Measurements from ENCODE around the gene LEMD3.

The LEMD3 gene

DNA sequence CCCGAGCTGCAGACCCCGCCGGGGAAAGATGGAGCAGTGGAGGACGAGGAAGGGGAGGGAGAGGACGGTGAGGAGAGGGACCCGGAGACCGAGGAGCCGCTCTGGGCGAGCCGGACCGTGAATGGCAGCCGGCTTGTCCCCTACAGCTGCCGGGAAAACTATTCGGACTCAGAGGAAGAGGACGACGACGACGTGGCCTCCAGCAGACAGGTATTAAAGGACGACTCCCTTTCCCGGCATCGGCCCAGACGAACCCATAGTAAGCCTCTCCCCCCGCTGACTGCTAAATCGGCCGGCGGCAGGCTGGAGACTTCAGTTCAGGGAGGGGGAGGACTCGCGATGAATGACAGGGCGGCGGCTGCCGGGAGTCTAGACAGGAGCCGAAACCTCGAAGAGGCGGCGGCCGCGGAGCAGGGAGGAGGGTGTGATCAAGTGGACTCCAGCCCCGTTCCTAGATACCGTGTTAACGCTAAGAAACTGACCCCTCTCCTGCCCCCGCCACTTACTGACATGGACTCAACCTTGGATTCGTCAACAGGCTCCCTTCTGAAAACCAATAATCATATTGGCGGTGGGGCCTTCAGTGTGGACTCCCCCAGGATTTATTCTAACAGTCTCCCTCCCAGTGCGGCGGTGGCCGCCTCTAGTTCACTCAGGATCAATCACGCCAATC is 962 bp downstream of the LEMD3 start:
- DNase-seq: peak; percentile 80

DNA sequence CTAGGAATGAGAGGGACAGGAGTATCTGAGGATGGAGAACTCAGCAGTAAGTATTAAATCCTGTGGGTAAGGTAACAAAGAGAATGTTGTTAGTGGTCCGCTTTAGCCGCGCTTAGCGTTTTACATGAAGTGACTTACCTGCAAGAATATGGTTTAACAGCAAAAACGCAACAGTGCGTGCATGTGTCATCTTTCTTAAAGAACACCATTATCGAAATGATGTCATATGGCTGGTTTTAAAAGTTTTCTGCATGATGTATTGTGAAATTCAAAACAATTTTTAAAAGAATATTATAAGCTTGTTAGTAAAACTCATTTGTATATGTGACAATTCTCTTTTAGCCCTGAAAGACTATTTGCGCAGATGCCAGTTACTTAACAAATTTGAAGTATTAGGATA is 1.7 kb downstream of the LEMD3 start:
- DNase-seq: no peak

DNA sequence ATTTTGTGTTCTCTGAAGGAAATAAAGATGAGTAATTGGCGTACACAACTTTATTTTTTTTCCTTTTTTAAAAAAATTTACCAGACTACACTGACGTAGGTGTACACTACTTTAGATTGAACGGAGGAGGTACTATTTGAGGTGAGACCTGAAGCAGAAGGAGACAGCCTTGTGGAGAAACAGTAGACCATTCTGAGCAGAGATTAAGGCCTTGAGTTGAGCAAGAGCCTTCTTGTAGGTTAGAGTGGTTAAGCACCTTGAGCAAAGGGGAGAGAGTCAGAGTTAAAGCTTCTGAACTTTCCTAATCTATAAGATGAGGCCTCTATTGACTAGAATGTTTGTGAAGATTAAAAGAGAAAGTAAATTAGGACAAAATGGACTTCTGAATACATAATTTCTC is 2.5 kb downstream of the LEMD3 start:
- DNase-seq: no peak

DNA sequence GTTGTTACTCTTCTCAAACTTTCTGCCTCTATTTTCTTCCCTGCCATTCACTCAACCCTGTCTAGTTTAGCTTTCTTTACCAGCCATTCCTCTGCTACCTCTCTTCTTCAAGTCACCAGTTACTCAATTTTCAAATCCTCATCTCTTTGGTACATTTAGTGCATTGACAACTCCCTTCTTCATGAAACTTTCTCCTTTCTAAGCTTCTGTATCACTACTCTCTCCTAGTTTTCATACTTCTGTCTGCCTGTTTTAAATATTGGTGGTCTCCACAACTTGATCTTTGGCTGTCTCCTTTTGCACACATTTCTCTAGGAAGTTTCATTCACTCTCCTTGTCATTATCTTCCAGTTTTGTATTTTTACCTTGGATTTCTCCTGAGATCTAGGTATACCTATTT is 6.0 kb downstream of the LEMD3 start:
- no peak for DNase-seq

DNA sequence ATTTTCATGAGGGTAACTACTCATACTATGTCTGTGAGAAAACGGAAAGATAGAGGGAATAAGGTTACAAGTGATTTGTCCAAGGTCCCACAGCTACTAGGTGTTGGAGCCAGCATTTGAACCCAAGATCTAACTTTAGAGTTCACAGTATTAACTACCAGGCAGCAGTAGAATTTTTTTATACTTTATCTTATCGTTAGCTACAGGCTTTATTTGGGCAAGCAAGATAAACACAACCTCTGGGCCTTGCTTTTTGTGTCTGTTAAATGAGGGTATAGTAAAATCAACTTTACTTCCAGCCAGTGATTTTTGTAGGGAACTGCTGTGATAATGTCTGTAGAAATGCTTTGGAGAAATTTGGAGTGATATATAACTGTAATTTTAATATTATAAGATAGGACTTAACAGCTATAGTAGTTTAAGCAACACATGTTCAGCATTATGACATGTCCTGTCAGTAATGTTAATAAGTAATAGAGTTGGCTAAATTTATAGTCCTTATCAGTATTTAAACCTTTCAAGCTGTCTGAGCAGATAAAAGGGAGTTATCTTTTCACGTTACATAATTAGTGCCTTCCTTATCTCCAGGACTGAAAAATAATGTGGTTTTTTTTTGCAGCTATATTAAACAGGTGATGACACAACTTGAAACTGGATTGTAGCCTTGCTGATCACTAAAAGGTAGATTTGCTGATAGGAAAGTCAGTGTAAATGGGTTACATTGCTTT is 12.8 kb downstream of the LEMD3 start:
- no peak for DNase-seq

- DNase-seq: no peak
Measured at GRCh38 chr12:65184176-65184857, 14.9 kb downstream of the LEMD3 start.

DNA sequence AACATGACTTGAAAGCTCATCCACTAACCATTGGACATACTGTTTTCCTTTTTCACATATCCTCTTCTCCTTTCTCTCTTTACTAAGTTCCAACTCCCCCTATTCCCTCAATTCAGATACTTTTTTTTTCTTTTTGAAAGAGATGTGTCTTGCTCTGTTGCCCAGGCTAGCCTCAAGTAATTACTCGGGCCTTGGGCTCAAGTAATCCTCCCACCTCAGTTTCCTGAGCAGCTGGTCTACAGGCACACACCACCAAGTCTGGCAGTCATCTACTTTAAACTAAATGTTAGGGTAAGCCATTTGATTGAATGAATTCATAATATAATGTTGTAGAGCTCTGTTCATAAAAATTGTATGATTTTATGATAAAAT is 15.5 kb downstream of the LEMD3 start:
- no peak for DNase-seq

DNA sequence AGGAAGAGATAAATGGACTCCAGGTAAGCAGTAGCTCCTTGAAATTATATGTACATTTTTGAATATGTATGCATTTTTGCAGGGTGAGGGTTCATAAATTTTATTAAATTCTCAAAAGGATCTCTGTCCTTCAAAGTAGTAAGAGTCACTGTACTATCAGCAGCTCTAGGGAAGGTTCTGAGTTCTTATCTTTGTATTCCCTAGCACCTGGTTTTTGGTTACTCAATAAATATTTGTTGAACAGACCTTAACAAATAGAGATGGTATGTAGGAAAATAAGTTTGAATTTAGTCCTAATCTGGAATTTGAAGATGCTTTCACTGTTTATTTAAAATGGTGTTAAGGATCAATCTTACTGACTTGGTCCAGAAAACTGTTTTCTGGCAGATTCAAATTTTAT is 18.3 kb downstream of the LEMD3 start:
- DNase-seq: no peak

GRCh38 chr12:65188179-65188701 is 18.9 kb downstream of the LEMD3 start:
- no peak for DNase-seq

- DNase-seq: no peak
Measured at GRCh38 chr12:65189028-65189718, 19.8 kb downstream of the LEMD3 start.

DNA sequence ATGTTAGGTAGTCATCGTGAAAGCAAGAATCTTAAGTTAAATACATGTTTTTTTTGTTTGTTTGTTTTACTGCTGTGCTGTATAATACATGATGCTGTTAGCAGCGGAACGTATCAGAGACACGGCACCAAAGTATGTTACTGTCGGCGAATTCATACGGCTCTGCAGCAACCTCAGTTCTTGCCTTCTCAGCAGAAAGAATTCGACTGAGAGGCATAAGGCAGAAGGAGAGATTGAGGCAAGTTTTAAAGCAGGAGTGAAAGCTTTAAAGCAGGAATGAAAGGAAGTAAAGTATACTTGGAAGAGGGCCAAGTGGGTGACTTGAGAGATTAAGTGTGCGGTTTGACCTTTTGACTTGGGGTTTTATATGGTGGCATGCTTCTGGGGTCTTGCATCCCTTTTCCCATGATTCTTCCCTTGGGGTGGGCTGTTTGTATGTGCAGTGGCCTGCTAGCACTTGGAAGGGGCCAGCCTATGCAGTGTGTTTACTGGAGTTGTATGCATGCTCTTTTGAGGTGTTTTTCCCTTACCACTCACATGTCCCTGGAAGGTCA is 23.7 kb downstream of the LEMD3 start:
- no peak for DNase-seq

DNA sequence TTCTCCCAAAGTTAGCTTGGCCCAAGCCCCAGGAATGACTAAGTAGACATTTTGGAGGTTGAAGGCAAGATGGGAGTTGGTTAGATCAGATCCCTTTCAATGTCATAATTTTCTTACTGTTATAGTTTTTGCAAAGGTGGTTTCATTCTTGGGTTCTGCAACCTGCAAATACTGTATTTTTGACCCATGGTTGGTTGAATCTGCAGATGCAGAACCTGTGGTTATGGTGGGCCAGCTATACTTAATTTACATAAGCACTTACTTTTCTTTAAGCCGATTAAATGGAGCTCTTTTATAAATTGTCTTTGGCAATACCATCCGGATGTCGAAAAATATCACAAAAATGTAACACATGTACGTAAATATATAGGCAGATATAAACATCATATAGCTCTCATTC is 25.6 kb downstream of the LEMD3 start:
- no peak for DNase-seq

GRCh38 chr12:65195387-65196055 is 26.1 kb downstream of the LEMD3 start:
- no peak for DNase-seq

DNA sequence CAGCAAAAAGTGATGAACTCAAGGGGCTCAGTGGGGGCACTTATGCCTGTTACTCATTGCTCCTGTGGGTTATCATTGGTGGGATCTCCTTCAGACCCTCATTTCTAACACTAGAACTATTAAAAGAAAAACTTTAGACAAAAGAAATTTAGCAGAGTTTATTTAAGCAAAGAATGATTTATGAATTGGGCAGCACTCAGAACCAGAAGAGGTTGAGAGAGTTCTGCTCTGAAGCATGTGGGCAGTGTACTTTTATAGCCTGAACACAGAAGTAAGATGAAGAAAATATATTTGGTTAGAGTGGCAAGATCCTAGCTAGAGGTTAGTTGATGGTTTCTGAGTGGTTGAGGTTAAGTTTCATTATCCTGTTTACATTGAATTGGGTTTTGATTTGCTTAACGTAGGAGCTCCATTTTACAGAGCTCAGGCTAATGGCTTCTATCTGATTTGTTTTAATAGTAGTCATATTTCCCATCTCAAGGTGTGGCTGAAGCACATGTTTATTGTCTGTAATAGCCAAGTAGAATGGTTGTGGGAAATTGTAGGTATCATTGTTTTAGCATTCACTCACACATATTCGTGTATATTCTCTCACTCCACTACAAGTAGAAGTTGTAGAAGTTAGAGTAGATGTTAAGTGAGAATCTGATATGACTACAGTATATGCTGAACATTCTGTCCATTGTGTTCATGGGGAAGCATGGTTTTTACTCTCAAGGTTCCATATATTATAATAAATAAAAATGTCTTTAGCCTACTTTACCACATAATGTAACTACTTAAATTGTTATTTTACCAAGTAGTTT is 27.6 kb downstream of the LEMD3 start:
- no peak for DNase-seq

GRCh38 chr12:65199604-65200003 is 30.2 kb downstream of the LEMD3 start:
- DNase-seq: no peak

DNA sequence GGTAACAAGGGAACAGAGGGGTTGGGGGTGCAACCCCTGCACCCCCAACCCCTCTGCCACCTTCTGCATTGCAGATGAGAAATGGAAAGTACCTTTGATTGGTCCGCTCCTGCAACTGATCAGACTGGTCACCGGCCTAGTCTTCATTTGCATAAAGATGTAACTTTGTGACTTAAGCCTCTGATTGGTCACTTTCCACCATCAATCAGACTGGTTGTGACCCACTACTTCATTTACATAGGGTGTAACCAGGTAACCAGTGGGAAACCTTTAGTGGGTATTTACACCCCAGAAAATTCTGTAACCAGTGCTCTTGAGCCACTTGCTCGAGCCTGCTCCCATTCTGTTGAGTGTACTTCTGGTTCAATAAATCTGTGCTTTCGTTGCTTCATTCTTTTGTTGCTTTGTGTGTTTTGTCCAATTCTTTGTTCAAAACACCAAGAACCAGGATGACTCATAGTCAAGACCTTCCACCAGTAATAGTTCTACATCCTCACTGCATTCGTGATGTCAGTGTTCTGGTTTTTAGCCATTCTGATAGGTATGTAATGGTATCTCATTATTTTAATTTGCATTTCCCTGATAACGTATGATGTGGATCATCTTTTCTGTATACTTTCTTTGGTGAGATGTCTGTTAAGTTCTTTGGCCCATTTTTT is 30.8 kb downstream of the LEMD3 start:
- no peak for DNase-seq

DNA sequence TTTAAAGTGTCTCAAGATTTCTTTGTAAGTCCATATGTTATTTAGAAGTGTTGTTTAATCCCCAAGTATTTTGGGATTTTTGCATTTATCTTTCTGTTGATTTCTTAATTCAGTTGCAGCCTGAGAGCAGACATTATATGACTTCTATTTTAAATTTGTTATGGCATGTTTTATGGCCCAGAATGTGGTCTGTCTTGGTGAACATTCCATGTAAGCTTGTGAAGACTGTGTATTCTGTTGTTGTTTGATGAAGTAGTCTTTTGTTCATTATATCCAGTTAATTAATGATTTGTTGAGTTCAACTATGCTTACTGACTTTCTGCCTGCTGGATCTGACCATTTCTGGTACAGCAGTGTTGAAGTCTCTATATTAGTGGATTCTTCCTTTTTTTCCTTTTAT is 34.0 kb downstream of the LEMD3 start:
- DNase-seq: no peak

- DNase-seq: no peak
Measured at GRCh38 chr12:65204886-65205525, 35.6 kb downstream of the LEMD3 start.

DNA sequence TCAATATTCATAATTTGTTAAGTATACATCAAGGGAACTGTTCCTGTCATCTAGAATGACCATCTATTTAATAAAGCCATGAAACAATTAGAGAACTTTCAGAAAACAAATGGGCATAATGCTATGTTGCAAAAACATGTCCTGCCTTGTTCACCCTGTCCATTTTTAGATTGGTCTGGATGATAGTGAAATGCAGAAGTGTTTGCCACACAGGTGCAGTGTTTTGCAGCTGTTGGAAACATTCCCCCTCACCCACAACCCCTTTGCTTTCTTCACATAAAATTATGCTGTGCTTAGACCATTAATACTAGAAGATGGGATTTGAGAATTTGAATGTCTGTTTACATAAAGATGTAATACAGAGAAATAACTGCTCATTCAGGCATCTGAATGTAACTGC is 36.5 kb downstream of the LEMD3 start:
- DNase-seq: no peak

GRCh38 chr12:65208125-65208524 is 38.7 kb downstream of the LEMD3 start:
- DNase-seq: no peak

All from activated CD8-positive, alpha-beta memory T cell treated with anti-CD3 and anti-CD28 coated beads, Interleukin-2, amount 50 U/mL, for 48 hours (primary cell).